LNCAP (cell line): ENCODE measurements around the gene CPNE2.

Source experiments
- CTCF ChIP-seq: fragments of 450-650 bp; IDR thresholded peaks from 2 replicates; pipeline ENCODE4 v1.5.1; 2017; ENCODE audit warnings: mild to moderate bottlenecking

CPNE2 gene

GRCh38 chr16:57166451-57166850 lies 74.1 kb downstream of the CPNE2 start:
- no peak for TF ChIP-seq CTCF

- no peak for TF ChIP-seq CTCF
These were observed 74.6 kb downstream of the CPNE2 start for GRCh38 chr16:57166951-57167350.

GRCh38 chr16:57167538-57167937 lies 75.2 kb downstream of the CPNE2 start:
- no peak for TF ChIP-seq CTCF

GRCh38 chr16:57167953-57168352 lies 75.6 kb downstream of the CPNE2 start:
- TF ChIP-seq CTCF = peak; percentile 55

- TF ChIP-seq CTCF = no peak
These were observed 76.9 kb downstream of the CPNE2 start for GRCh38 chr16:57169327-57169726.

GRCh38 chr16:57172721-57173290 lies 80.4 kb downstream of the CPNE2 start:
- no peak for TF ChIP-seq CTCF

- no peak for TF ChIP-seq CTCF
These were observed 83.5 kb downstream of the CPNE2 start for GRCh38 chr16:57175896-57176295.

- no peak for TF ChIP-seq CTCF
These were observed 85.8 kb downstream of the CPNE2 start for GRCh38 chr16:57178196-57178595.
